ENCODE measurements around the gene LCMT2.
A peak's percentile ranks its signal among the peaks of the same experiment; 100 is the strongest.

Gene LCMT2

GRCh38 chr15:43361313-43361903 lies 31.0 kb upstream of the LCMT2 start:
- no peak overlapping the region for H3K4me3 ChIP-seq (ENCODE audit: low read depth, low read length)
- TF ChIP-seq CTCF (IDR thresholded peaks at IDR 0.05; ENCODE audit: low read depth, low read length, missing control alignments) = no peak

GRCh38 chr15:43360821-43361220 lies 30.4 kb upstream of the LCMT2 start:
- TF ChIP-seq CTCF (IDR thresholded peaks at IDR 0.05; ENCODE audit: low read depth, low read length, missing control alignments) = no peak
- DNase-seq (ENCODE audit: low read depth) = no peak
- H3K4me3 ChIP-seq (ENCODE audit: low read depth, low read length) = no peak overlapping the region

More at GRCh38 chr15:43361313-43361903, 31.0 kb upstream of the LCMT2 start:
- no peak for DNase-seq (ENCODE audit: low read depth)

GRCh38 chr15:43352693-43353382 lies 22.5 kb upstream of the LCMT2 start:
- TF ChIP-seq CTCF (IDR thresholded peaks at IDR 0.05; ENCODE audit: low read depth, low read length, missing control alignments) = no peak
- no peak overlapping the region for H3K4me3 ChIP-seq (ENCODE audit: low read depth, low read length)
- DNase-seq (ENCODE audit: low read depth) = no peak

- no peak for TF ChIP-seq CTCF (IDR thresholded peaks at IDR 0.05; ENCODE audit: low read depth, low read length, missing control alignments)
- no peak for DNase-seq (ENCODE audit: low read depth)
- no peak overlapping the region for H3K4me3 ChIP-seq (ENCODE audit: low read depth, low read length)
Measured at GRCh38 chr15:43347114-43347513, 16.7 kb upstream of the LCMT2 start.

GRCh38 chr15:43346305-43346704 lies 15.9 kb upstream of the LCMT2 start:
- H3K4me3 ChIP-seq (ENCODE audit: low read depth, low read length) = no peak overlapping the region
- TF ChIP-seq CTCF (IDR thresholded peaks at IDR 0.05; ENCODE audit: low read depth, low read length, missing control alignments) = no peak
- no peak for DNase-seq (ENCODE audit: low read depth)

- H3K4me3 ChIP-seq (ENCODE audit: low read depth, low read length) = peak overlapping the region; percentile 65
- DNase-seq (ENCODE audit: low read depth) = no peak
- no peak for TF ChIP-seq CTCF (IDR thresholded peaks at IDR 0.05; ENCODE audit: low read depth, low read length, missing control alignments)
Measured at GRCh38 chr15:43330780-43331087, 361 bp upstream of the LCMT2 start.

Measured in GM12864 (cell line).